Ascending aorta (tissue), 2 donors: ENCODE results near the gene ISYNA1. TPM values are rescaled to one million over a fixed set of nuclear protein-coding genes. Genes with fewer than 3 reads are reported as not detected.

ENCODE experiments used
- DNase-seq, 2 donors: peaks; one replicate each; pipeline ENCODE4 v3.0.0-alpha.2; 2019; ENCODE audit warnings: low spot score in 2 of 2
- H3K27ac ChIP-seq, 2 donors: fragments of 200-600 bp; sonication (generic); one replicate each; pipeline ENCODE4 v1.5.1; 2016 to 2017; ENCODE audit warnings: mild to moderate bottlenecking in 1 of 2
- H3K27me3 ChIP-seq: fragments of 200-600 bp; sonication (generic); one replicate; pipeline ENCODE4 v1.5.1; 2017
- H3K36me3 ChIP-seq, 2 donors: fragments of 200-600 bp; sonication (generic); one replicate each; pipeline ENCODE4 v1.5.1; 2016
- H3K4me1 ChIP-seq, 2 donors: fragments of 200-600 bp; sonication (generic); one replicate each; pipeline ENCODE4 v1.5.1; 2016 to 2017; ENCODE audit warnings: mild to moderate bottlenecking in 1 of 2
- H3K4me3 ChIP-seq, 2 donors: fragments of 200-600 bp; sonication (generic); one replicate each; pipeline ENCODE4 v1.5.1; 2016 to 2017; ENCODE audit warnings: mild to moderate bottlenecking in 1 of 2
- H3K9me3 ChIP-seq, 2 donors: fragments of 200-600 bp; sonication (generic); one replicate each; pipeline ENCODE4 v1.5.1; 2016
- CTCF ChIP-seq, 3 experiments: fragments of 200-600 bp in 2 of 3; fragments of 450-650 bp in 1 of 3; sonication (generic) in 2 of 3; IDR thresholded peaks; one replicate each; pipeline ENCODE4 v1.5.1; 2016 to 2019; ENCODE audit warnings: antibody characterized with exemption in 3 of 3, mild to moderate bottlenecking in 1 of 3, moderate library complexity in 1 of 3
- intact Hi-C: fragments of 100-400 bp; cut with DNase I; formaldehyde crosslinking; loops from one replicate; pipeline ENCODE4 v1.15.1; 2023
- total RNA-seq: library from RNA; depleted of rRNA; stranded (reverse); fragments of >200 nt; gene quantifications from one replicate; pipeline ENCODE4 v1.1.0, GENCODE V29; 2016

ISYNA1 gene
- total RNA-seq, 1 donor from 2014 or later = 93.1 TPM

GRCh38 chr19:18475762-18476331 lies 37.9 kb upstream of the ISYNA1 start:
- peaks cover 16 to 34% of the 10 kb centered on the region in 2 donors for H3K4me1 ChIP-seq
- no peak for DNase-seq
- H3K27ac ChIP-seq = no peak overlapping the region
- H3K9me3 ChIP-seq = no peaks in the 10 kb centered on the region
- no peaks in the 10 kb centered on the region for H3K27me3 ChIP-seq
- TF ChIP-seq CTCF (IDR thresholded peaks at IDR 0.05) = no peak
- no peak overlapping the region for H3K4me3 ChIP-seq
- H3K36me3 ChIP-seq = peaks cover 7 to 14% of the 10 kb centered on the region in 2 donors
- intact Hi-C loops = no loop called here

GRCh38 chr19:18475004-18475453 lies 37.1 kb upstream of the ISYNA1 start:
- Histone ChIP-seq H3K36me3 (peaks cover 10 to 18% of the 10 kb centered on the region in 2 donors), H3K27me3 (no peaks in the 10 kb centered on the region), H3K27ac (no peak overlapping the region), H3K4me1 (peaks cover 12 to 30% of the 10 kb centered on the region in 2 donors), H3K4me3 (no peak overlapping the region), H3K9me3 (no peaks in the 10 kb centered on the region)
- no peak for TF ChIP-seq CTCF (IDR thresholded peaks at IDR 0.05)
- no peak for DNase-seq
- intact Hi-C loops = no loop called here

- no peak overlapping the region for H3K27ac ChIP-seq
- DNase-seq = no peak
- no peaks in the 10 kb centered on the region for H3K27me3 ChIP-seq
- no peaks in the 10 kb centered on the region for H3K9me3 ChIP-seq
- H3K4me3 ChIP-seq = no peak overlapping the region
- peaks cover 10 to 18% of the 10 kb centered on the region in 2 donors for H3K36me3 ChIP-seq
- intact Hi-C loops = no loop called here
- H3K4me1 ChIP-seq = peaks cover 16 to 31% of the 10 kb centered on the region in 2 donors
- TF ChIP-seq CTCF (IDR thresholded peaks at IDR 0.05) = no peak
These were observed 36.5 kb upstream of the ISYNA1 start for GRCh38 chr19:18474366-18474887.

GRCh38 chr19:18473706-18474087 lies 35.8 kb upstream of the ISYNA1 start:
- TF ChIP-seq CTCF (IDR thresholded peaks at IDR 0.05) = no peak
- Histone ChIP-seq H3K4me1 (peaks cover 12 to 32% of the 10 kb centered on the region in 2 donors), H3K36me3 (peaks cover 10 to 18% of the 10 kb centered on the region in 2 donors), H3K27me3 (no peaks in the 10 kb centered on the region), H3K27ac (no peak overlapping the region), H3K9me3 (no peaks in the 10 kb centered on the region), H3K4me3 (no peak overlapping the region)
- DNase-seq = no peak
- intact Hi-C loops = no loop called here

- no peaks in the 10 kb centered on the region for H3K27me3 ChIP-seq
- peaks cover 10 to 18% of the 10 kb centered on the region in 2 donors for H3K36me3 ChIP-seq
- intact Hi-C loops = no loop called here
- H3K4me3 ChIP-seq = no peak overlapping the region
- no peak for DNase-seq
- peaks cover 9 to 32% of the 10 kb centered on the region in 2 donors for H3K4me1 ChIP-seq
- no peak overlapping the region for H3K27ac ChIP-seq
- TF ChIP-seq CTCF (IDR thresholded peaks at IDR 0.05) = no peak
- H3K9me3 ChIP-seq = no peaks in the 10 kb centered on the region
These were observed 35.2 kb upstream of the ISYNA1 start for GRCh38 chr19:18473003-18473705.
